Stimulated activated naive CD4-positive, alpha-beta T cell treated with Interleukin-2 at 50 U/mL for 16 hours (primary cell): Measurements from ENCODE around the gene PPFIBP2.

Source experiments
- DNase-seq: peaks from one replicate; lab custom pipeline; 2025; lab: John Stamatoyannopoulos, UW

Gene PPFIBP2

GRCh38 chr11:7513234-7514098 is at the start of gene PPFIBP2:
PPFIBP2 (plus strand) TSS chr11:7513999; CDS start chr11:7549476, 35,477 bp downstream.
- peak; percentile 72 for DNase-seq

GRCh38 chr11:7467652-7468051 is 46.1 kb upstream of the PPFIBP2 start:
- no peak for DNase-seq

- no peak for DNase-seq
These were observed 44.4 kb upstream of the PPFIBP2 start for GRCh38 chr11:7469351-7469865.

- no peak for DNase-seq
These were observed 42.7 kb upstream of the PPFIBP2 start for GRCh38 chr11:7471071-7471470.

- no peak for DNase-seq
These were observed 40.1 kb upstream of the PPFIBP2 start for GRCh38 chr11:7473717-7474116.

GRCh38 chr11:7480113-7480512 is 33.7 kb upstream of the PPFIBP2 start:
- no peak for DNase-seq

- DNase-seq, result no peak
These were observed 29.7 kb upstream of the PPFIBP2 start for GRCh38 chr11:7484131-7484530.

GRCh38 chr11:7484645-7485044 is 29.2 kb upstream of the PPFIBP2 start:
- DNase-seq, result no peak

- no peak for DNase-seq
These were observed 28.4 kb upstream of the PPFIBP2 start, which contains the start of gene OLFML1 for GRCh38 chr11:7485186-7486097. OLFML1 (plus strand) TSS chr11:7485506; CDS start chr11:7485876, 370 bp downstream.

GRCh38 chr11:7486098-7486780 is 27.6 kb upstream of the PPFIBP2 start:
- DNase-seq, result no peak

- no peak for DNase-seq
These were observed 27.0 kb upstream of the PPFIBP2 start for GRCh38 chr11:7486781-7487140.

- no peak for DNase-seq
These were observed 26.4 kb upstream of the PPFIBP2 start for GRCh38 chr11:7487360-7487759.

- DNase-seq, result no peak
These were observed 25.1 kb upstream of the PPFIBP2 start for GRCh38 chr11:7488681-7489080.

GRCh38 chr11:7489376-7489775 is 24.4 kb upstream of the PPFIBP2 start:
- DNase-seq, result no peak

GRCh38 chr11:7490054-7490453 is 23.7 kb upstream of the PPFIBP2 start:
- no peak for DNase-seq

GRCh38 chr11:7490535-7490934 is 23.3 kb upstream of the PPFIBP2 start:
- DNase-seq, result no peak

- no peak for DNase-seq
These were observed 21.5 kb upstream of the PPFIBP2 start for GRCh38 chr11:7492253-7492652.

- no peak for DNase-seq
These were observed 20.1 kb upstream of the PPFIBP2 start for GRCh38 chr11:7493670-7494069.

GRCh38 chr11:7494086-7494745 is 19.6 kb upstream of the PPFIBP2 start:
- DNase-seq, result no peak

GRCh38 chr11:7495882-7496551 is 17.8 kb upstream of the PPFIBP2 start:
- no peak for DNase-seq

GRCh38 chr11:7498193-7498592 is 15.6 kb upstream of the PPFIBP2 start:
- no peak for DNase-seq
